ENCODE data around the gene NTM. TPM values are rescaled to one million over a fixed set of nuclear protein-coding genes. Genes with fewer than 3 reads are reported as not detected.

NTM gene
- total and polyA plus RNA-seq, 2 of the 8 experiments (the other 6 are each of a cell fraction or from before 2014, with no cell fraction given) = 13.4 to 20.0 TPM

DNA sequence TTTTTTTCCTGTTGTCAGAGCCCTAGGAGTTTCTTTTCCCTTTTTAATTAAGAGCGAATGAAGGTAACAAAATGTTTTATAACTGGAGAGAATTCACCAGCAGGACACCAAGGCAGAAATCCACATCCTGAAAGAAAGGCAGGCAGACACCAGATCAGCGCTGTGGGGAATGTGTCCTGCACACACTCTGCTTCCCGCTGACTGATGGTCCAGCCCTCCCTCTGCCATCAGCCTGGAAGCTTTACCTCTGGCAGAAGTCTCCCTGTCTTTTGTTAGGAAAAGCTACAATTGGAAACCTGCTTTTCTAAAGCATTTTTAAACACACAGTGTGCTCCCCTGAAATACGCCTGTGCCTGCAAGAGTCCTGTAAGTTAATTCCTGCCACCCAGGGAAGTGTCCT is 638.5 kb downstream of the NTM start (continued):
- TF ChIP-seq NRF1 (IDR thresholded peaks at IDR 0.05; ENCODE audit: low read depth, low read length) (no peak), JUND (IDR thresholded peaks at IDR 0.05; ENCODE audit: low read length) (no peak), CEBPB (IDR thresholded peaks at IDR 0.05; ENCODE audit: low read depth, low read length) (no peak), TAF7 (optimal IDR thresholded peaks at IDR 0.05; ENCODE audit: borderline replicate concordance, low read depth, low read length) (no peak), BCL11A (IDR thresholded peaks at IDR 0.05; ENCODE audit: low read depth in 2 of 2, low read length in 2 of 2) (no peak)
